GM18519 (cell line): ENCODE results near the gene CHAF1A.
A peak's percentile ranks its signal among the peaks of the same experiment; 100 is the strongest.

Experiments used
- ATAC-seq: cut with Tn5 transposase; IDR thresholded peaks from one replicate; pipeline ENCODE4 v1.9.1; 2021; ENCODE audit warnings: mild to moderate bottlenecking, moderate library complexity; ENCODE audit not compliant: unreplicated experiment, low FRiP score

The CHAF1A gene

DNA sequence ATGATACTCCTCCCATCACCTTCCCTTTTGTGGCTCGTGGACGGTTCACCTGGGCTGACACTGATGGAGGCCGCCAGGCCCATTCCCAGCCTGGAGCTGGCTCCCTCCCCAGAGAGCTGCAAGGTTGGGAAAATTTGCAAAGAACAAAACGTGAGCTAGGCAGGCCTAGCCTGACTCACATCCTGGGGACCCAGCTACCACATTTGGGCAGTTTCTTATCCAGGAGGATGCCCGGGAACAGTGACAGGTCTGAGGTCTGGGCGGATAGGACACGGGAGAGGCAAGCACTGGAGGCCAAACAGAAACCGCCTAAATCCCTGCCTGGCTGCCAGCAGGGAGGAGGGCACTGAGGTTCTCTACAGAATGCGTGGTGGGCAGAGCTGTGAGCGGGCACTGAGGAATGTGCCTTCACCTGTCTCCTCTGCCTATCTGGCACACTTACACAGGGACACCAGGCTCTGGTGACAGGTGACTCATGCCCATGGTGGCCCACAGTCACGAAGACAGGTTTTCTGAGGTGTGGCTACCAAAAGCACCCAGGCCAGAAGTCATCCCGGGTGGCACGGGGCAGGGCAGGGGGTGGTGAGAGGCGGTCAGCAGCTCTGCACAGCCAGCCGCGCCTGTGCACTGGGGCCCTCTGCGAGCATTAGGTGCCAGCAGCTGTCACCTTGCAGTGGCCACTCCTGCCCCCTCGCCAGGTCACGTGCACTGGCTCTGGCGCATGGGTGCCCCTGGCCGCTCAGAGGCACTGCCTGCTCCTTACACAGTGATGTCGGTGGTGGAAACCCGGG, 25.3 kb upstream of the CHAF1A start:
- ATAC-seq, result no peak

DNA sequence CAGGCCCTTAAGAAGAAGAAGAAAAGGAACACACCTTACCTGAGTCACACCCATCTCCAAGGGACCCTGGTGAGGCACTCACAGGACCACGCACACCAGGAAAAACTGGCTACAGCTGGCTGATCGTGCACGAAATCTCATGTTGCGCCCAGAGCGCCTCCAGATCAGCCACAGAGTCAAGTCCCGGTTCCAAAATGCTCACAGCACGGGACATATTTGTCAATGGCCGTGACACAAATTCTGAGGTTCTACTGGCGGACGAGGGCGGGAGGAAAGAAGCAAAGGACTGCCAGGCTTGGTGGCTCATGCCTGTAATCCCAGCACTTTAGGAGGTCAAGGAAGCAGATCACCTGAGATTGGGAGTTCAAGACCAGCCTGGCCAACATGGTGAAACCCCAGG, 23.6 kb upstream of the CHAF1A start:
- ATAC-seq, result no peak

DNA sequence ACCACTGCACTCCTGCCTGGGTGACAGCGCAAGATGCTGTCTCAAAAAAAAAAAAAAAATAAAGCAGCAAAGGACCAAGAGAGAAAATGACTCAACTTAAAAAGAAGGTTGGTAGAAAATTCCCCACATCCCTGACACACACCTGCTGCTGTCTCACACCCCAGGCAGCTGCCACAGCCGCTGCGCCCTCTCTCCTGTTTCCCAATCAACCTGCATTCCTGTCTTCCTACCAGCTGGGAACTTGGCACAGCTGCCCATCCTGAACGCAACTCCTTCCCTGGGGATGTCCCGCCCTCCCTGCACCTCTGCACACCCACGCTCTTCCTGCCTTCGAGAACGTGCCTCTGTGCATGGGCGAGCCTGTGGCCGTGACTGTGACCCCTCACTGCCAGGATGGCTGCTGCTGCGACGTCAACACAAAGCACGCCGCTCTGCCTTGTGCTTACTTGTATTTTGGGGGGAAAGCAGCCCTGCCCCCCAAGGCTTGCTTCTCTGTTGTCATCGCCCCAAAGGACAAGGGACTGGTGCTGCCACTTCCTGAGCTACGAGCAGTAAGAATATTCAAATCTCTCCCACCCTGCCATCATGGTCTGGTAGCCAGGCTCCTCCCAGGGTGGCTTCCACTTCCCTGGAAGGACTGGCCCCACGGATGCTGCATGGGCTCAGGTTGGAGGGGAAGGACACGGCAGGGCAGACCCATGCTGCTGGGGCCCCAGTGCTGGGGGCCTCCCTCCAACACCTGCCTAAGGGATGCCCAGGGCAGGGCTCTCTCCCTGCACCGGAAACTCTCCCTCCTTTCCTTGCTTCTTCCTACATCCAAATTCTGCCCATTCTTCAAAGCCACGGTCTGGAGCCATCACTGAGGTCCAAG, 22.8 kb upstream of the CHAF1A start:
- no peak for ATAC-seq

- no peak for ATAC-seq
These were observed 22.1 kb upstream of the CHAF1A start for GRCh38 chr19:4380254-4380727.

- no peak for ATAC-seq
These were observed 17.0 kb upstream of the CHAF1A start for GRCh38 chr19:4385291-4386040.

GRCh38 chr19:4386041-4386782, 16.2 kb upstream of the CHAF1A start:
- no peak for ATAC-seq

- ATAC-seq, result no peak
These were observed 13.9 kb upstream of the CHAF1A start for GRCh38 chr19:4388337-4389063.

DNA sequence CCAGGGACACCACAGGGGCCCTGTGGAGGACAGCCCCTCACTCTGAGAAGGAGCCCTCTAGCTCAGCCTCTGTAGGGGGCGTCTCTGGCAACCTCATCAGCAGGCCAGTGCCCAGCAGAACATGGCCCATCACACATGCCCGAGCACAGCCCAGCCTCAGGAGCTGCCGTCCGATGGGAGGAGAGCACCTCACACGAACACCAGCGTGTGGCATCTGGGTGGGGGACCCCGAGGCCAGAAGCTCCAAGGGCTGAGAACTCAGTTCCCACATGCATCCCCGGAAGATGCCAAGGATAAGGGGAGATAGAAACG, 13.4 kb upstream of the CHAF1A start:
- ATAC-seq, result no peak

DNA sequence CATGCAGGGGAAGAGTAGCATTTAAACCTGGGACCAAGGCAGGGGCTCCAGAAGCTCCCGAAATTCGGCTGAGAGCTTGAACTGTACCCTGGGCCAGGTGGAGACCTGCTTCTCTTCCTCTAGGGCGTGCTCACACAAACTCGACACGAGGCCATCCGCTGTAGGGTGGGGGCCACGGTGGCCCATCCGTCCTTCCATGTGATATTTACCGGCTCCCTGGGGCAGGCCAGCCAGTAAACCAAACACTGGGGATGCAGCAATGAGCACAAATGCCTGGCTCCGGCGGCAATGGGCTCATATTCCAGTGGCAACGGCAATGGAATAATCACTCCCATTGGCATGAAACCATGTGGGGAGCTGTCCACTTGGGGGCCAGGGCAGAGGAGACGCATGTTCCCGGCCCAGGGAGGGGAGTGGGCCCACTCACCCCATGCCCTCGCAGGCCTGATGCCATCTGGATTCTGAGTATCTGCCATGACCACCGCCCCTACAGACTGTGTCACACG, 12.9 kb upstream of the CHAF1A start:
- ATAC-seq, result no peak

DNA sequence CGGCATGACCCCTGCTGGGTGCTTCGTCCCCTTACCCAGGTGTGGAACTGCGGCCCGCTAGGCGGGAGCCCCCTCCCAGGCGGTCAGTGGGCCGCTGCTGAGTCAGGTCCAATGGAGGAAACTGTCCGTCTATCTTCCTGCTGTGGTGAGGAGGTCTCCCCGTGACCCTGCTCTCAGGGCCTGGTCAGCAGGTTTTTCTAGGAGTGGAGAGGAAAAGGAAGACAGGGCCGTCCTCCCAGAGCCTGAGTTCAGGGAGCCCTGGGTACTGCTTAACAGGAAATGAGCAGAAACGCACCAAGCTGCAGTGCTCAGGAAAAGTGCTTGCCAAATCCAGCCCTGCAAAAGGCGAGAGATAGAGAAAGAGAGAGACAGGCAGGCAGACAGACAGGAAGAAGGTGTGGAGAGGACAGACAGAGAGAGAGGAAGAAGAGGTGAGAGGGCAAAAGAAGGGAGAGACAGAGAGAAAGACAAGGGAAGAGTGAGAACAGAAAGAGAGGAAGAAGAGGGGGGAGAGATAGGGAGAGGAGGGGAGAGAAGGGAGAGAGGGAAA, 12.3 kb upstream of the CHAF1A start:
- ATAC-seq, result no peak

- no peak for ATAC-seq
These were observed 11.7 kb upstream of the CHAF1A start for GRCh38 chr19:4390567-4391305.

- ATAC-seq, result no peak
These were observed 11.1 kb upstream of the CHAF1A start for GRCh38 chr19:4391306-4391693.

GRCh38 chr19:4391701-4392483, 10.5 kb upstream of the CHAF1A start:
- no peak for ATAC-seq

GRCh38 chr19:4393947-4394590, 8.4 kb upstream of the CHAF1A start:
- no peak for ATAC-seq

GRCh38 chr19:4396949-4397783, 5.3 kb upstream of the CHAF1A start:
- no peak for ATAC-seq

DNA sequence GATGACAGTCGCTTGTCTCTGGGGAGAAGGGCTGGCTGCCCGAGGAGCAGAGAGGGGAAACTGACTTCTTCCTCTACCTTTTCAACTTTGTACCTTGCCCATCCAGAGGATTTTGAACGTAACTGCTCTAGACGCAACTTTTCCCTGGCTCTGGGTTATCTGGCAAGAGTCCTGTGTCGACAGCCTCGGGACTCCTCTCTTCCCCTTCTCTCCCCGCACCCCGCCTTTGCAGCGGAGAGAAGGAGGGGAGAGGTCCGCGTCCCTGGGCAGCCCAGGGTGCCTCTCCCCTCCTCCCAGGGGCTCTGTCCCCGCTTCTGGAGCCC, 2.7 kb upstream of the CHAF1A start:
- peak; percentile 2 for ATAC-seq
